SK-N-MC (cell line): Measurements from ENCODE around the gene SOX1.

Experiments used
- DNase-seq: peaks from one replicate; pipeline ENCODE4 v3.0.0-alpha.2; 2011; ENCODE audit warnings: low read depth, low spot score
- H3K27ac ChIP-seq: fragments of 200-600 bp; sonication (generic); 2 replicates; pipeline ENCODE4 v1.5.1; 2016; ENCODE audit warnings: mixed run types
- H3K36me3 ChIP-seq: fragments of 200-600 bp; sonication (generic); 2 replicates; pipeline ENCODE4 v1.6.1; 2017; ENCODE audit warnings: antibody characterized with exemption, low read length, mixed read lengths; ENCODE audit not compliant: insufficient read depth
- H3K4me3 ChIP-seq: fragments of 200-600 bp; sonication (generic); 2 replicates; pipeline ENCODE4 v1.5.1; 2016
- H3K9ac ChIP-seq: fragments of 200-600 bp; sonication (generic); 2 replicates; pipeline ENCODE4 v1.8.0; 2017; ENCODE audit warnings: mixed run types, mixed read lengths; ENCODE audit not compliant: insufficient read length
- H3K9me3 ChIP-seq: fragments of 200-600 bp; sonication (generic); 2 replicates; pipeline ENCODE4 v1.6.1; 2017; ENCODE audit warnings: low read depth, mild to moderate bottlenecking, antibody characterized with exemption, low read length, moderate library complexity, mixed read lengths
- EZH2 ChIP-seq: fragments of 200-600 bp; sonication (generic); IDR thresholded peaks from one replicate; pipeline ENCODE4 v1.6.1; 2017; ENCODE audit warnings: antibody characterized with exemption
- FOXP2 ChIP-seq: optimal IDR thresholded peaks from 2 replicates; pipeline ENCODE3; 2011; ENCODE audit warnings: mild to moderate bottlenecking, moderate library complexity; ENCODE audit not compliant: insufficient read depth; ENCODE audit errors: extremely low read length, control extremely low read depth
- POLR2AphosphoS5 ChIP-seq: IDR thresholded peaks from 2 replicates; pipeline ENCODE4 v1.6.1; 2012; ENCODE audit warnings: mild to moderate bottlenecking, low read depth, low read length, borderline replicate concordance

Gene SOX1

DNA sequence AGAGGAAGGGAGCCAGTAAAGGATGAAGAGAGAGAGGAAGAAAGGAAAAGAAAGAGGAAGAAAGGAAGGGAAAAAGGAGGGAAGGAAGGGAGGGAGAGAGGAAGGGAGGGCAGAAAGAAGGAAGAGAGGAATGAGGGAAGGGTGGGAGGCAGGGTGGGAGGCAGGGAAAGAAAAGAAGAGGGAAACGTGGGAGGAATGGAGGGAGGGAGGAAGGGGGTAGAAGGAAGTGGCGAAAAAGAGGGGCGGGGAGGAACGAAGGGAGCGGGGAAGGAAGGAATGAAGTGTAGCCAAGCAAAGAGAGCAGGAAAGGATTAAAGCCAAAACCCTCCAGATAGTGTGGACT, 53.1 kb downstream of the SOX1 start:
- Histone ChIP-seq H3K4me3 (no peak overlapping the region), H3K9ac (no peak overlapping the region), H3K27ac (no peak overlapping the region), H3K36me3 (no peaks in the 10 kb centered on the region), H3K9me3 (no peaks in the 10 kb centered on the region)
- no peak for DNase-seq
- TF ChIP-seq EZH2 (no peak), FOXP2 (no peak), POLR2AphosphoS5 (no peak)
